OCI-LY3 (cell line): ENCODE data around the gene GPX1.

Experiments used
- H2AFZ ChIP-seq: fragments of 200-600, 300-600 bp; shearing (Covaris generic); 2 replicates; pipeline ENCODE4 v1.6.0; 2014; ENCODE audit warnings: antibody characterized with exemption, low read depth, low read length
- H3K27ac ChIP-seq: fragments of 200-600, 300-600 bp; sonication (generic); 2 replicates; pipeline ENCODE4 v1.5.1; 2014; ENCODE audit warnings: mild to moderate bottlenecking, low read length, moderate library complexity, mixed read lengths
- H3K27me3 ChIP-seq: fragments of 200-600, 300-600 bp; sonication (generic); 2 replicates; pipeline ENCODE4 v1.6.1; 2014; ENCODE audit warnings: low read depth, low read length, mixed read lengths
- H3K36me3 ChIP-seq: fragments of 200-600, 300-600 bp; sonication (generic); replicated peaks from 2 replicates; pipeline ENCODE3; 2014; ENCODE audit warnings: low read depth, low read length, mixed read lengths
- H3K4me1 ChIP-seq: fragments of 300-600, 200-600 bp; sonication (generic); 2 replicates; pipeline ENCODE4 v1.6.1; 2014; ENCODE audit warnings: low read length, mixed read lengths
- H3K4me2 ChIP-seq: fragments of 200-600, 300-600 bp; sonication (generic); 2 replicates; pipeline ENCODE4 v1.6.1; 2014; ENCODE audit warnings: low read length, mixed read lengths
- H3K4me3 ChIP-seq: fragments of 300-600, 200-600 bp; sonication (generic); 2 replicates; pipeline ENCODE4 v1.5.1; 2014; ENCODE audit warnings: antibody characterized with exemption, mild to moderate bottlenecking, low read length, moderate library complexity
- H3K79me2 ChIP-seq: fragments of 300-600, 200-600 bp; shearing (Covaris generic); 2 replicates; pipeline ENCODE4 v1.6.1; 2014; ENCODE audit warnings: mild to moderate bottlenecking, low read length, mixed read lengths
- H3K9ac ChIP-seq: fragments of 300-600, 200-600 bp; shearing (Covaris generic); 2 replicates; pipeline ENCODE4 v1.6.0; 2014; ENCODE audit warnings: mild to moderate bottlenecking, low read length, moderate library complexity
- H3K9me3 ChIP-seq: fragments of 200-600, 300-600 bp; shearing (Covaris generic); 2 replicates; pipeline ENCODE4 v1.6.1; 2014; ENCODE audit warnings: low read length, mixed read lengths; ENCODE audit not compliant: insufficient read depth
- H4K20me1 ChIP-seq: fragments of 200-600, 300-600 bp; sonication (generic); 2 replicates; pipeline ENCODE4 v1.6.1; 2016; ENCODE audit warnings: low read length, mixed read lengths; ENCODE audit not compliant: insufficient read depth
- CTCF ChIP-seq: fragments of 200-600, 300-600 bp; sonication (generic); IDR thresholded peaks from 2 replicates; pipeline ENCODE4 v1.5.1; 2014; ENCODE audit warnings: antibody characterized with exemption, low read length, low read depth
- EZH2phosphoT487 ChIP-seq: fragments of 200-600 bp; shearing (Covaris generic); IDR thresholded peaks from 2 replicates; pipeline ENCODE4 v1.6.1; 2018; ENCODE audit warnings: antibody characterized with exemption, mixed run types, low read depth

GPX1 gene

GRCh38 chr3:49311283-49311682 lies 46.9 kb downstream of the GPX1 start:
- Histone ChIP-seq H3K9ac (no peak overlapping the region), H4K20me1 (no peaks in the 10 kb centered on the region), H3K4me3 (no peak overlapping the region), H3K4me1 (no peaks in the 10 kb centered on the region), H2AFZ (no peak overlapping the region), H3K27me3 (no peaks in the 10 kb centered on the region), H3K79me2 (no peaks in the 10 kb centered on the region), H3K27ac (no peak overlapping the region), H3K4me2 (no peak overlapping the region), H3K36me3 (peaks cover 32% of the 10 kb centered on the region), H3K9me3 (no peaks in the 10 kb centered on the region)
- TF ChIP-seq CTCF = no peak
- no peak for TF ChIP-seq EZH2phosphoT487

GRCh38 chr3:49310677-49311076 lies 47.5 kb downstream of the GPX1 start:
- H3K27ac ChIP-seq = no peak overlapping the region
- no peaks in the 10 kb centered on the region for H4K20me1 ChIP-seq
- peaks cover 3% of the 10 kb centered on the region; the same call in 1 of the 2 replicates for H3K4me1 ChIP-seq
- TF ChIP-seq EZH2phosphoT487 = no peak
- TF ChIP-seq CTCF = no peak
- no peak overlapping the region for H2AFZ ChIP-seq
- H3K9ac ChIP-seq = no peak overlapping the region
- no peaks in the 10 kb centered on the region for H3K27me3 ChIP-seq
- H3K4me3 ChIP-seq = no peak overlapping the region
- no peak overlapping the region for H3K4me2 ChIP-seq
- no peaks in the 10 kb centered on the region for H3K79me2 ChIP-seq
- H3K36me3 ChIP-seq = peaks cover 35% of the 10 kb centered on the region
- no peaks in the 10 kb centered on the region for H3K9me3 ChIP-seq
